OCI-LY7 (cell line): ENCODE results near the gene CLTB. TPM values are rescaled to one million over a fixed set of nuclear protein-coding genes. Genes with fewer than 3 reads are reported as not detected.

Experiments used
- BruUV-seq: library from RNA; stranded (reverse); fragments of 400-500 nt; replicated peaks from 2 replicates; lab custom pipeline; 2021; lab: Mats Ljungman, UMichigan
- CTCF ChIA-PET: fragments of 300-600 bp; sonication (Branson Sonifier 250); formaldehyde crosslinking; loops from one replicate; lab custom pipeline; 2022; ENCODE audit warnings: antibody characterized with exemption; ENCODE audit not compliant: unreplicated experiment; lab: Charles Lee
- POLR2A ChIA-PET: fragments of 300-600 bp; sonication (Branson Sonifier 250); formaldehyde crosslinking; loops from one replicate; lab custom pipeline; 2022; ENCODE audit warnings: antibody characterized with exemption; lab: Charles Lee
- DNase-seq: peaks from one replicate; pipeline ENCODE4 v3.0.0-alpha.2; 2015; ENCODE audit warnings: low spot score
- H2AFZ ChIP-seq: fragments of 200-600 bp; sonication (generic), shearing (Covaris generic); 2 replicates; pipeline ENCODE4 v1.6.1; 2014; ENCODE audit warnings: mild to moderate bottlenecking, antibody characterized with exemption, low read length, moderate library complexity
- H3K27ac ChIP-seq: fragments of 200-600 bp; sonication (generic); 2 replicates; pipeline ENCODE4 v1.5.1; 2014; ENCODE audit warnings: mixed run types, low read depth, mild to moderate bottlenecking, moderate library complexity, low read length, inconsistent platforms; ENCODE audit not compliant: poor library complexity, severe bottlenecking
- H3K36me3 ChIP-seq: fragments of 200-600 bp; sonication (generic); 2 replicates; pipeline ENCODE4 v1.6.1; 2014; ENCODE audit warnings: mild to moderate bottlenecking, antibody characterized with exemption, low read length, moderate library complexity, mixed read lengths; ENCODE audit not compliant: insufficient read depth
- H3K4me1 ChIP-seq: fragments of 200-600 bp; sonication (generic); 2 replicates; pipeline ENCODE4 v1.5.1; 2014; ENCODE audit warnings: mild to moderate bottlenecking, low read length; ENCODE audit not compliant: insufficient read depth, poor library complexity, severe bottlenecking
- H3K4me2 ChIP-seq: fragments of 200-600 bp; sonication (generic); 2 replicates; pipeline ENCODE4 v1.6.1; 2014; ENCODE audit warnings: mild to moderate bottlenecking, low read length
- H3K4me3 ChIP-seq: fragments of 200-600 bp; sonication (generic); 2 replicates; pipeline ENCODE4 v1.5.1; 2014; ENCODE audit warnings: mild to moderate bottlenecking, low read depth, low read length; ENCODE audit not compliant: poor library complexity, severe bottlenecking
- H3K79me2 ChIP-seq: fragments of 200-600 bp; sonication (generic); 2 replicates; pipeline ENCODE4 v1.6.1; 2016; ENCODE audit warnings: low read depth, mild to moderate bottlenecking, low read length, moderate library complexity, mixed read lengths; ENCODE audit not compliant: insufficient read depth
- H3K9me2 ChIP-seq: fragments of 200-600 bp; sonication (generic); 2 replicates; pipeline ENCODE4 v1.6.1; 2016; ENCODE audit warnings: mild to moderate bottlenecking, low read length, mixed read lengths; ENCODE audit not compliant: insufficient read depth
- H3K9me3 ChIP-seq: fragments of 200-600 bp; sonication (generic); 2 replicates; pipeline ENCODE4 v1.6.1; 2014; ENCODE audit warnings: mild to moderate bottlenecking, mixed run types, low read length, mixed read lengths
- H4K20me1 ChIP-seq: fragments of 200-600 bp; sonication (generic); 2 replicates; pipeline ENCODE4 v1.6.1; 2014; ENCODE audit warnings: mild to moderate bottlenecking, antibody characterized with exemption, low read length, moderate library complexity, mixed read lengths; ENCODE audit not compliant: insufficient read depth
- CTCF ChIP-seq: fragments of 200-600 bp; sonication (generic); conservative IDR thresholded peaks from 2 replicates; pipeline ENCODE4 v1.5.1; 2014; ENCODE audit warnings: mild to moderate bottlenecking, antibody characterized with exemption, low read length, moderate library complexity, mixed read lengths
- EZH2phosphoT487 ChIP-seq: fragments of 200-600 bp; sonication (generic); IDR thresholded peaks from 2 replicates; pipeline ENCODE4 v1.6.1; 2018; ENCODE audit warnings: low read depth, borderline replicate concordance, mild to moderate bottlenecking, mixed run types, antibody characterized with exemption, low read length, moderate library complexity, mixed read lengths
- intact Hi-C: fragments of 100-400 bp; cut with micrococcal nuclease; formaldehyde crosslinking; loops from one replicate; pipeline ENCODE4 v1.10.0; 2022; ENCODE audit not compliant: unreplicated experiment
- microRNA-seq: library from miRNA; unstranded; fragments of <30 nt; microRNA quantifications from one replicate; pipeline ENCODE4 v1.2.0, GENCODE V29; 2022; ENCODE audit warnings: borderline replicate concordance
- small RNA-seq: library from RNA; depleted of rRNA; stranded (forward); fragments of <200 nt; gene quantifications from one replicate; pipeline ENCODE3, GENCODE V24; 2014
- total RNA-seq, 2 experiments: library from RNA; depleted of rRNA in 1 of 2; stranded (reverse); fragments of >200 nt in 1 of 2; shearing (Covaris generic) in 1 of 2; gene quantifications; 2 replicates each; pipeline ENCODE4 v1.2.3, GENCODE V29; 2014 to 2022

The CLTB gene
- total RNA-seq, 2 experiments from 2014 or later = 53.0 to 53.4 TPM

- intact Hi-C loops = no loop called here
- Histone ChIP-seq H3K4me3 (no peak overlapping the region), H3K27ac (no peak overlapping the region), H3K36me3 (peaks cover 52% of the 10 kb centered on the region), H3K9me3 (no peaks in the 10 kb centered on the region), H3K4me1 (no peaks in the 10 kb centered on the region), H3K79me2 (no peaks in the 10 kb centered on the region), H3K9me2 (no peaks in the 10 kb centered on the region), H4K20me1 (no peaks in the 10 kb centered on the region), H2AFZ (no peak overlapping the region), H3K4me2 (no peak overlapping the region)
- POLR2A ChIA-PET = no interaction called here
- CTCF ChIA-PET = no interaction called here
- TF ChIP-seq EZH2phosphoT487 (no peak), CTCF (no peak)
- no peak for DNase-seq
- no TSS peak for BruUV-seq
Measured at GRCh38 chr5:176342766-176343458, 73.4 kb downstream of the CLTB start.

Small RNA genes lying within 50 kb of the gene (microRNA-seq; reads per million reads assigned to microRNA genes)
- gene MIR1271 = not detected

Small RNA genes lying within 50 kb of the gene (small RNA-seq; reads per million reads assigned to genes)
- not detected for gene AC010297.1
- gene MIR1271 = not detected

Other genes starting within 250 kb of the CLTB start
- 22.0 and 33.6 TPM in 2 replicates for gene SIMC1, start 178.1 kb downstream of the CLTB start, total RNA-seq (2014; rRNA removed; shearing (Covaris generic))
- gene SIMC1, start 178.1 kb downstream of the CLTB start, total RNA-seq (2022) = 57.5 and 62.8 TPM in 2 replicates
- gene KIAA1191, start 54.8 kb downstream of the CLTB start, total RNA-seq (2014; rRNA removed; shearing (Covaris generic)) = 27.5 and 33.3 TPM in 2 replicates
- gene KIAA1191, start 54.8 kb downstream of the CLTB start, total RNA-seq (2022) = 41.2 and 42.1 TPM in 2 replicates
- 0.03 TPM in 1 of 2 replicates, not detected in the other for gene ARL10, start 51.1 kb downstream of the CLTB start, total RNA-seq (2014; rRNA removed; shearing (Covaris generic))
- gene ARL10, start 51.1 kb downstream of the CLTB start, total RNA-seq (2022) = 0.04 and 0.06 TPM in 2 replicates
- gene NOP16, start 27.9 kb downstream of the CLTB start, total RNA-seq (2014; rRNA removed; shearing (Covaris generic)) = 83.8 and 91.5 TPM in 2 replicates
- gene NOP16, start 27.9 kb downstream of the CLTB start, total RNA-seq (2022) = 63.8 and 86.4 TPM in 2 replicates
- 140 and 223 TPM in 2 replicates for gene HIGD2A, start 27.8 kb downstream of the CLTB start, total RNA-seq (2014; rRNA removed; shearing (Covaris generic))
- gene HIGD2A, start 27.8 kb downstream of the CLTB start, total RNA-seq (2022) = 145 and 155 TPM in 2 replicates
- 27.9 and 36.9 TPM in 2 replicates for gene FAF2, start 31.8 kb upstream of the CLTB start, total RNA-seq (2014; rRNA removed; shearing (Covaris generic))
- 46.4 and 49.7 TPM in 2 replicates for gene FAF2, start 31.8 kb upstream of the CLTB start, total RNA-seq (2022)
- gene RNF44, start 120.9 kb upstream of the CLTB start, total RNA-seq (2014; rRNA removed; shearing (Covaris generic)) = 47.4 and 61.2 TPM in 2 replicates
- 164 and 207 TPM in 2 replicates for gene RNF44, start 120.9 kb upstream of the CLTB start, total RNA-seq (2022)
- gene CDHR2, start 132.8 kb upstream of the CLTB start, total RNA-seq (2014; rRNA removed; shearing (Covaris generic)) = 0.25 and 0.33 TPM in 2 replicates
- 2.8 and 3.8 TPM in 2 replicates for gene CDHR2, start 132.8 kb upstream of the CLTB start, total RNA-seq (2022)
- 3.8 and 4.9 TPM in 2 replicates for gene GPRIN1, start 193.6 kb upstream of the CLTB start, total RNA-seq (2014; rRNA removed; shearing (Covaris generic))
- 4.5 and 5.3 TPM in 2 replicates for gene GPRIN1, start 193.6 kb upstream of the CLTB start, total RNA-seq (2022)
- 0.50 and 0.70 TPM in 2 replicates for gene SNCB, start 214.0 kb upstream of the CLTB start, total RNA-seq (2014; rRNA removed; shearing (Covaris generic))
- 3.5 TPM in 2 replicates for gene SNCB, start 214.0 kb upstream of the CLTB start, total RNA-seq (2022)
- 0.16 and 0.64 TPM in 2 replicates for gene EIF4E1B, start 214.1 kb upstream of the CLTB start, total RNA-seq (2014; rRNA removed; shearing (Covaris generic))
- gene EIF4E1B, start 214.1 kb upstream of the CLTB start, total RNA-seq (2022) = 2.4 and 2.9 TPM in 2 replicates
- 9.3 and 10.3 TPM in 2 replicates for gene TSPAN17, start 230.9 kb upstream of the CLTB start, total RNA-seq (2014; rRNA removed; shearing (Covaris generic))
- gene TSPAN17, start 230.9 kb upstream of the CLTB start, total RNA-seq (2022) = 18.4 and 23.3 TPM in 2 replicates